NCI-H1105 treated with DMSO at 0.1 percent for 48 hours (cell line): ENCODE results near the gene DPH7.
"Not testable (repeated sequence)": the region's sequence is repeated elsewhere in the genome, so short reads cannot be mapped to it uniquely, and the experiment has no call there.

Experiments
- DNase-seq: peaks from one replicate; lab custom pipeline; 2025; lab: John Stamatoyannopoulos, UW

The DPH7 gene

DNA sequence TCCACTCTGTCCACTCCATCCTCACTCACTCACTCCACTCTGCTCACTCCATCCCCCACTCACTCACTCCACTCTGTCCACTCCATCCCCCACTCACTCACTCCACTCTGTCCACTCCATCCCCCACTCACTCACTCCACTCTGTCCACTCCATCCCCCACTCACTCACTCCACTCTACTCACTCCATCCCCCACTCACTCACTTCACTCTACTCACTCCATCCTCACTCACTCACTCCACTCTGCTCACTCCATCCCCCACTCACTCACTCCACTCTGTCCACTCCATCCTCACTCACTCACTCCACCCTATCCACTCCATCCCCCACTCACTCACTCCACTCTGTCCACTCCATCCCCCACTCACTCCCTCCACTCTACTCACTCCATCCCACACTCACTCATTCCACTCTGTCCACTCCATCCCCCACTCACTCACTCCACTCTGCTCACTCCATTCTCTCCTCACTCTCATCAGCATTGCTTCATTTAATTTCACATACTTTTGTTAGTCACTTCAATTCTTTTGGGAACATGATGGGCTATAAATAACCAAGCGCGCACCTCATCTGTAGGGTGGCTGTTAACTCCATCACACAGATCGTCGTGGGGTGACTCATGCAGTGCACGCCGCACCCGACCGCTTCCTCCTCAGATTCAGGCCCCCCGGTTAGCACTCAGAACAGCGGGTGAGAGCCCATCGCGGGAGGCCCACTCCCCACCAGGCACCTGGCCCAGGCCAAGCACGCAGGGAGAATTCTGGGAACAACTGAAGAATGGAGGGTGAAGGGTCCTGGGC lies 59.9 kb downstream of the DPH7 start:
- DNase-seq: not testable (repeated sequence)

DNA sequence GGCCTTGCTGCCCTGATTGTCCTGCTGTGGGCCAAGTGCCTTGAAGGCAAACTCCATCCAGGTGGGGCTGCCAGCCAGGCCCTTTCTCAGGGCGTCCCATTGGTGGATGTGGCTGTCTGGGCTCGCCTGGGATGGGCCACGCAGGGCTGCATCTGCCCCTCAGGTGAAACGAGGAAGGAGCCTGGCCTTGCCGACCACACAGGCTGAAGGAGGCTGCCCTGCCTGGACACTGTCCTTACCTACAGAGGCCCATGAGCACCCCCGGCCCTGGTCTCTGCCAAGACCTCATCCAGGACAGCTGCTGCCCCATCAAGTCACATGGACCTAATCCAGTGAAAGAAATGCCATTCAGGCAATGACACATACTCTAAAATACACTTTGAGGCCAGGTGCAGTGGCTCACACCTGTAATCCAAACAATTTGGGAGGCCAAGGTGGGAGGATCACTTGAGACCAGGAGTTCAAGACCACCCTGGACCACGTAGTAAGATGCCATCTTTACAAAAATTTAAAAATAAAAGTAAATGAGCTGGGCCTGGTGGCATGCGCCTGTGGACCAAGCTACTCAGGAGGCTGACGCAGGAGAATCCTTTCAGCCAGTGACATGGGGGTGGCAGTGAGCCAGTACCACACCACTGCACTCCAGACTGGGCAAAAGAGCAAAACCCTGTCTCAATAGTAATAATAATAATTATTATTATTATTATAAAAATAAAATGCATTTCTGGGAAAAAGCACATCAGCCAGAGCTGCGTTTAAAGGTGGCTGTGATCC lies 62.4 kb downstream of the DPH7 start:
- DNase-seq: no peak

GRCh38 chr9:137515338-137515724 lies 63.4 kb downstream of the DPH7 start:
- no peak for DNase-seq

DNA sequence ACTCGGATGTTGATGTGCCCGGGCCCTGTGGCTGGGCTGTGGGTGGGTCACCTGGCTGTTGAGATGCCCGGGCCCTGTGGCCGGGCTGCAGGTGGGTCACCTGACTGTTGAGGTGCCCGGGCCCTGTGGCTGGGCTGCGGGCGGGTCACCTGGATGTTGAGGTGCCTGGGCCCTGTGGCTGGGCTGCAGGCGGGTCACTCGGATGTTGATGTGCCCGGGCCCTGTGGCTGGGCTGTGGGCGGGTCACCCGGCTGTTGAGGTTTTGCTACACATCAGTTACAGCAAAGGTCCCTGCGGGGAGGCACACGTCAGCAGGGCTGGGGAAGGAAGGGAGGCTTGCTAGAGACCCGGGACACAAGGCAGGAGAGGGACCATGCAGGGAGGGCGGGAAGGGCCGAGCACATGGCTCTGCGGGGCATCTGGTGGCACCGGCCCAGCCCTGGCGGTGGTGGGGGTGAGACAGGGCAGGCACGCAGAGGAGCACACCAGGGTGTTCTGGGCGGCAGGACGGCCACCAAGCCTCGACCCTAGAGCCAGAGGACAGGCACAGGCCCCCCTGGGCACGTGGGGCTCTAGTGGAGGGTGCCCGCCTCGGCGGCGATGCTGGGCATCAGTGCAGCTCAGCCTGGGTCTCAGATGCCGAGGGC lies 63.9 kb downstream of the DPH7 start:
- no peak for DNase-seq

- not testable (repeated sequence) for DNase-seq
Observed at GRCh38 chr9:137513801-137514570, 64.7 kb downstream of the DPH7 start.

- DNase-seq: not testable (repeated sequence)
Observed at GRCh38 chr9:137513136-137513535, 65.6 kb downstream of the DPH7 start.

- DNase-seq: no peak
Observed at GRCh38 chr9:137511758-137512463, 66.8 kb downstream of the DPH7 start.

DNA sequence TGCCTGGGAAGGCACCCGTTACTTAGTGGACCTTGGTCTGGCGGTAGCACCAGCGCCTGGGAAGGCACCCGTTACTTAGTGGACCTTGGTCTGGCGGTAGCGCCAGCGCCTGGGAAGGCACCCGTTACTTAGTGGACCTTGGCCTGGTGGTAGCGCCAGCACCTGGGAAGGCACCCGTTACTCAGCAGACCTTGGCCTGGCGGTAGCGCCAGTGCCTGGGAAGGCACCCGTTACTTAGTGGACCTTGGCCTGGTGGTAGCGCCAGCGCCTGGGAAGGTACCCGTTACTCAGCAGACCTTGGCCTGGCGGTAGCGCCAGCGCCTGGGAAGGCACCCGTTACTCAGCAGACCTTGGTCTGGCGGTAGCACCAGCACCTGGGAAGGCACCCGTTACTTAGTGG lies 67.6 kb downstream of the DPH7 start:
- DNase-seq: not testable (repeated sequence)

DNA sequence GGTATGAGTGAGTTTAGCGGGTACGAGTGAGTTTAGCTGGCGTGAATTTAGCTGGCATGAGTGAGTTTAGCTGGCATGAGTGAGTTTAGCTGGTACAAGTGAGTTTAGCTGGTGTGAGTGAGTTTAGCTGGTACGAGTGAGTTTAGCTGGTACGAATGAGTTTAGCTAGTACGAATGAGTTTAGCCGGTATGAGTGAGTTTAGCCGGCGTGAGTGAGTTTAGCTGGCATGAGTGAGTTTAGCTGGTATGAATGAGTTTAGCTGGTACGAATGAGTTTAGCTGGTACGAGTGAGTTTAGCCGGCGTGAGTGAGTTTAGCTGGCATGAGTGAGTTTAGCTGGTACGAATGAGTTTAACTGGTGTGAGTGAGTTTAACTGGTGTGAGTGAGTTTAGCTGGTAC lies 69.5 kb downstream of the DPH7 start:
- no peak for DNase-seq

DNA sequence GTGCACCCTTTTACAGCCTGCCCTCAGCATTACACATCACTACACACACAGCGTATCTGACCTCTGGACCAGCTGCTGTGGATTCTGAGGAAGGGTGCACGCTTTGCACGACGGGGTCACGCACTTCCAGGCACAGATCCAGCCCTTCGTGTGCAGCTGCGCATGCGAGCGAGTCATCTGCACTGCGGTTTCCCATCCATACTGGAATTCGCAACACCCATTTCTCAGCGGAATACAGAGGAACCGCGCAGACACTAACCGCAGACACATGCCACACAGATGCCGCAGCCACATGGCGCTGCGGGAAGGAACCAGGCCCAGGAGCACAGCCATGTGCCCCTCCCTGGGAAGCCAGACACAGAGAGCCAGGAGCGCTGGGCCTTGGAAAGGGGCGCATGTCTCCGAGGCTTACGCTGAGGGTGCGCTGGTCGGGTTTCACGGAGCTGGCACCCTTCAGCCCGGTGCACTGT lies 72.0 kb downstream of the DPH7 start:
- no peak for DNase-seq

GRCh38 chr9:137506274-137506673 lies 72.5 kb downstream of the DPH7 start:
- no peak for DNase-seq

GRCh38 chr9:137505421-137506140 lies 73.1 kb downstream of the DPH7 start:
- DNase-seq: no peak
